Stimulated activated CD4-positive, alpha-beta T cell treated with anti-CD3 and anti-CD28 coated beads, Interleukin-12 subunit alpha, Interleukin-12 subunit beta, amount 100 ng/mL, for 24 hours (primary cell): ENCODE results near the gene TSPAN2.
"Not testable (repeated sequence)": the region's sequence is repeated elsewhere in the genome, so short reads cannot be mapped to it uniquely, and the experiment has no call there.

Experiments
- DNase-seq, 2 experiments: peaks; one replicate each; pipeline ENCODE4 v3.0.0-alpha.2; 2020; ENCODE audit warnings: low read depth in 2 of 2

TSPAN2 gene

GRCh38 chr1:115036814-115037507 lies 52.3 kb downstream of the TSPAN2 start:
- no peak for DNase-seq

GRCh38 chr1:115035652-115036051 lies 53.7 kb downstream of the TSPAN2 start:
- DNase-seq = no peak

- no peak for DNase-seq
Observed at GRCh38 chr1:115031595-115031994, 57.7 kb downstream of the TSPAN2 start.

GRCh38 chr1:115029526-115029925 lies 59.8 kb downstream of the TSPAN2 start, which contains the start of gene TSHB:
Gene TSHB, plus strand, starts transcription at chr1:115029826. Its CDS starts 3,537 bp downstream, at chr1:115033363.
- DNase-seq = no peak

GRCh38 chr1:115023593-115023992 lies 65.7 kb downstream of the TSPAN2 start:
- DNase-seq = no peak

GRCh38 chr1:115021145-115021544 lies 68.2 kb downstream of the TSPAN2 start:
- DNase-seq = no peak

- DNase-seq = not testable (repeated sequence)
Observed at GRCh38 chr1:115019549-115019948, 69.8 kb downstream of the TSPAN2 start.

GRCh38 chr1:115013792-115014191 lies 75.5 kb downstream of the TSPAN2 start:
- no peak for DNase-seq

GRCh38 chr1:115012434-115012833 lies 76.9 kb downstream of the TSPAN2 start:
- no peak for DNase-seq

- DNase-seq = no peak
Observed at GRCh38 chr1:115012006-115012405, 77.3 kb downstream of the TSPAN2 start.

GRCh38 chr1:115006191-115006590 lies 83.1 kb downstream of the TSPAN2 start:
- DNase-seq = no peak
